IPS-18a (cell line): ENCODE measurements around the gene GBX1.

ENCODE experiments used
- H3K27ac ChIP-seq: one replicate; pipeline ENCODE4 v1.5.1; 2013; ENCODE audit warnings: low read length
- H3K27me3 ChIP-seq: one replicate; pipeline ENCODE4 v1.6.1; 2013; ENCODE audit warnings: mild to moderate bottlenecking, low read length; ENCODE audit not compliant: control insufficient read depth, insufficient read depth
- H3K36me3 ChIP-seq: one replicate; pipeline ENCODE4 v1.6.1; 2013; ENCODE audit warnings: low read depth, low read length; ENCODE audit not compliant: control insufficient read depth
- H3K4me1 ChIP-seq: one replicate; pipeline ENCODE4 v1.6.1; 2013; ENCODE audit warnings: low read depth, low read length; ENCODE audit not compliant: control insufficient read depth
- H3K4me3 ChIP-seq: one replicate; pipeline ENCODE4 v1.5.1; 2013; ENCODE audit warnings: low read length
- H3K9ac ChIP-seq: one replicate; pipeline ENCODE4 v1.6.1; 2013; ENCODE audit warnings: mild to moderate bottlenecking, low read length, moderate library complexity
- H3K9me3 ChIP-seq: one replicate; pipeline ENCODE4 v1.6.1; 2013; ENCODE audit warnings: low read depth, low read length; ENCODE audit not compliant: control insufficient read depth

The GBX1 gene

DNA sequence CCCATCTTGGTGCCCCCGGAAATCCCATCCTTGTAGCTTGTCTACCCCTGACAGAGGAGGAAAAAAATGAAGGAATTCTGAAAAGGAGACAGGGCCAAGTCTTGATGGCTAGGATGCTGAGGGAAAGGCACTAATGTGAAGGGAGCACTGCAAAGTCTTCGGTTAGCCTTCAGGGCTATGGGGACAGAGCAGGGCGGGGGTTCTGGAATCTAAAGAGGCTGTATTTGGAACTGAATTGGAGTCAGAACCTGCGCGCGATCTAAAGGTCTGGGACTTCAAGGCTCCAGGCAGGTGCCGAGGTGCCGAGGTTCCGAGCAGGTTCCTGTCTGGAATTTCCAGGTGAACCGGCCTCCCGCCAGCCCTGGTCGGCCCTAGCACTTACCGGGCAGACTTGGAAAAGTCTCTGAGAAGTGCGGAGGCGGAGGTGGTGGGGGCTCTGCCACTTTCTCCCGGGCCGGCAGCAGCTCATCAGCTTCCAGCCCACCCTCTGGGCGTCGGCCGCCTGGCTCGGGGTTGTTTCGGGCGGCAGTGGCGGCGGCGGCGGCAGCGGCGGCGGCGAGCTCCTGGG, 781 bp downstream of the GBX1 start:
- Histone ChIP-seq H3K27me3 (peaks cover 98% of the 10 kb centered on the region), H3K36me3 (no peaks in the 10 kb centered on the region), H3K4me1 (no peaks in the 10 kb centered on the region), H3K4me3 (peak overlapping the region; percentile 51), H3K27ac (no peak overlapping the region), H3K9me3 (no peaks in the 10 kb centered on the region), H3K9ac (no peak overlapping the region)

DNA sequence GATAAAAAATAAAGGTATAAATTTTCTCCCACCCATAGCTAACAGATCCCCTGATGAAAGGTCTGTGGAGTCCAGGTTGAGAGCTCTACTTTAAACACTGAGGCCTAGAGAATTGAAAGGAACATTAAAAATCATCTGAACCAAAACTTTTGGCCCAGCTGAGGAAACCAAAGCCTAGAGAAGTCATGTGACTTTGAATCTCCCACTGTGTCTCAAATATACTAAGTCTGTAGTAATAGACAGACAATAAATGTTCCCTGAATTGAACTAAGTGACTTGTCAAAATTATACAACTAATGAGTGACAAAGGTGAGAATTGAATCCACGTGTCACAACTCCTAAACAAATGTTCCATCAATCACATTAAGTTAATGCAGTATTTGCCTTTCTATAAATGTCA, 5.7 kb downstream of the GBX1 start:
- Histone ChIP-seq H3K4me1 (no peaks in the 10 kb centered on the region), H3K9me3 (no peaks in the 10 kb centered on the region), H3K4me3 (no peak overlapping the region), H3K9ac (no peak overlapping the region), H3K27ac (no peak overlapping the region), H3K27me3 (peaks cover 75% of the 10 kb centered on the region), H3K36me3 (no peaks in the 10 kb centered on the region)

DNA sequence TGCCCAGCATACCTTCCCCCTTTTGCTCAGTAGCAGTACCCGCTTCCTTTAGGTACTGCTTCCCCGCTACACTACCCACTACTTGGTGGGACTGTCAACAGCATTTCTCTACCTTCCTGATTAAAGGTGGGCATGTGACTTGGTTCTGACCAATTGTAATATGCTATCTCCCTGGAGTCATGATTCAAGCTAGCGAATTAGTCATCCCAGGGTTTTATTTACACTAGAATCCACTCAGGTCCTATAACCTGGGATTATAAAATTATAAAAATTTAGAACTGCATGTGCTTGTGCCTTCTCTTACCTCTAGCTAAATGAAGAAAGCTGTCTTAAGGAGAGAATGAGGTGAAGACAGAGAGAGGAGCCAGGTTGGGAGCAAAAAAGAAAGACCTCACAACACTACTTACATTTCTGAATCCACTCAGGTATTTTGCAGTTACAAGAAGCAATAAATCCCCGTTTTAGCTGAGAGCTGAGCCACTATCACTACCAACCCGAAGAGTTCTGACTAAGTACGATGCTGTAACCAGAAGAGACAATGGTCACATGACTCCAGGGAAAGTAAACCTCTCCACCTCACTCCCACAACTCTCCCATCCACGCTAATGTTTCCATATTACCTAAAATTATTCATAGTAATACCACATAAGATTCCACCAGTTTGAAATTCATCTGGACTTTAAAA, 9.7 kb downstream of the GBX1 start:
- Histone ChIP-seq H3K9me3 (no peaks in the 10 kb centered on the region), H3K27me3 (peaks cover 41% of the 10 kb centered on the region), H3K27ac (no peak overlapping the region), H3K4me1 (no peaks in the 10 kb centered on the region), H3K4me3 (no peak overlapping the region), H3K36me3 (no peaks in the 10 kb centered on the region), H3K9ac (no peak overlapping the region)

DNA sequence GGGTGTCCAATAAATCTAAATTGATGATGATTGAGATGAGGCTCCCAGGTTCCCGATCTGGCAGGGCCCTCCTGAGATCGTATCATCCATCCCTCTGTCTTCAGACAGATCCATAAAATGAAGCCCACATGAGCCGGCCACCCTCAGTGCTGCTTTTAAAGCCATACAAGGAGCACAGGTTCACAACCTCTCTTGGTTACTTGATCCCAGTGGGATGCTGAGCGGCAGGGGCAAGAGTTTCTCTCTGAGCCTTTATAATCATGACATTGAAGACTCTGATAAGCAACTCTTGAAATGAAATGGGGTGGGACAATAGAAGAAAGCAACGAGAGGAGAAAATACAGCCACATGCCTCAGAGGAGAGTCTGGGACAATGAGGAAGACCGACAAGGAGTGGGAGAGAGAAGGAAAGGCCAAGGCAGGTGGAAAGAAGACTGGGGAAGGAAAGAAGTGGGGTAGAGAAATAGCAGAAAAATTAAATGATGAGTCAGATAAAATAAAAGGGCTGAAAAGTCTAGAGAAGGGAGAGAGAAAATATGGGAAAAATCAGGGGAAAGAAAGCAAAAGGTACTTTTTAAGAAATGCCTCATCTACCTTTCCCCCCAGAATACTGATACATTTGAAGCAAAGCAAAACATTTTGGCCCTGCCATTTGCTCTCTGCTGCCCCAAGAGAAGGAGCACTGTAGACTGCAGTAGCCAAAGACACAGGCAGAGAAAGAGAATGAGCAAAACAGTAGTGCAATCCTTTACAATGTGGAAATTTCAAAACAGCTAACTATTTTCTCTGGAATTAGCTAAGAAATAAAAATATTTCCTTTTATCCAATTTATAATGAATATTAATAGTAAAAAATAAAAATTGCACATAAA, 14.6 kb downstream of the GBX1 start:
- no peaks in the 10 kb centered on the region for H3K36me3 ChIP-seq
- H3K27ac ChIP-seq = no peak overlapping the region
- no peak overlapping the region for H3K9ac ChIP-seq
- no peaks in the 10 kb centered on the region for H3K9me3 ChIP-seq
- H3K4me3 ChIP-seq = no peak overlapping the region
- peaks cover 31% of the 10 kb centered on the region for H3K27me3 ChIP-seq
- no peaks in the 10 kb centered on the region for H3K4me1 ChIP-seq

DNA sequence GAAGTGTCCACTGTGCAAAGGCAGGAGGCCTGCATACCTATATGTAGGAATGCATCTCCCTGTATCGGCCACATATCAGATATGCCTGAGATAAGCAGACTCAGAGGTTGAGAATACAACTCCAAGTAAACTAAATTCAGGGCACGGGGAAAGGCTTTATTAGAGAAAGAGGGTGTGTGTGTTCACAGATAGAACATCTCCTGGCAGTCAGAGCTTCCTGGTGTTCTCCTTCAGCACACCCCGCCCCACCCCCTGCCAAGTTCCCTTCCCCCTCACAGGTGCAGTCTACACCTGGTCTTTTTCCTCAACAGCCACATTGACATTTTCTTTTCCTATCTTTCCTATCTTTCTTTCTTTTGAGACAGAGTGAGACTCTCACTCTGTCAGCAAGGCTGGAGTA, 17.1 kb downstream of the GBX1 start:
- no peak overlapping the region for H3K9ac ChIP-seq
- no peak overlapping the region for H3K4me3 ChIP-seq
- no peaks in the 10 kb centered on the region for H3K4me1 ChIP-seq
- H3K9me3 ChIP-seq = no peaks in the 10 kb centered on the region
- peaks cover 26% of the 10 kb centered on the region for H3K27me3 ChIP-seq
- H3K36me3 ChIP-seq = no peaks in the 10 kb centered on the region
- no peak overlapping the region for H3K27ac ChIP-seq

DNA sequence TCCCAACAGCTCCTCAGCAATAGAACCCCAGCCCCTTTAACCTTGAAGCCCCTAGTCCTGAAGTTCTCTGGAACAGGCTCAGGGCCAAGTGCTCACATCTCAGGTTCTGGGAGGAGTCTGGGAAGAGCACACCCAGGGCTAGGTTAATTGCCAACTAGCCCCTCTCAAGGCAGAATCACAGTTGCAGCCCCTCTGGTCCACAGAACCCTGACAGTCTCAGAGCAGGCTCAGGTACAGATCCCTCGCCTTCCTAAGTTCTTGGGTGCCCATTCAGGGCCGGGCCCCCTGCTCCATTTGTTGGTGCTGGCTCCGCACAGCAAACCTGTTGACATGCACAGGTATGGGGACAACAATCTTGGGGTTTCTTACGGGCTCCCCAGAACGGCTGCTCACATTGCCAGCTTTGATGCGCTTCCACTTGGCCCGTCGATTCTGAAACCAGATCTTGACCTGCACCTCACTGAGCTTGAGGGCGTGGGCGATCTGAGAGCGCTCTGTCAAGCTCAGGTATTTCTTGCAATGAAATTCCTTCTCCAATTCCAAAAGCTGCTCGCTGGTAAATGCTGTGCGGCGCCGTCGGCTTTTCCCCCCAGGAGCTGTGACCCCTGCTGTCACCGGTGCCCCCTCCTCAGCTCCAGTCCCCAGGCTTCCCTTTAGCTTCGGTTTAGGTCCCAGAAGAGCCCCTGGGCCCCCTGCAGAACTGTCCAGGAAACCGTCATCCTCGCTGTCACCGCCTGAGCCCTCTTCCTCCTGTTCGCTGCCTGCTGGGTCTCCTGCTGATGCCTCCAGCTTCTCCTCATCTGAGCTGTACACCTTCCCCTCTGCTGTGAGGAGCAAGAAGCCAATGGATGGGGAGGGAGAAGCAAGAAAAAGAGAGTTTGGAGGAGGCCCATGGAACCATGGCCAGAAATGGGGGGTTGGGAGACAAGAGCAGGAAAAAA, 18.9 kb downstream of the GBX1 start:
- Histone ChIP-seq H3K9me3 (no peaks in the 10 kb centered on the region), H3K4me1 (no peaks in the 10 kb centered on the region), H3K36me3 (no peaks in the 10 kb centered on the region), H3K4me3 (no peak overlapping the region), H3K27ac (no peak overlapping the region), H3K9ac (no peak overlapping the region), H3K27me3 (peaks cover 19% of the 10 kb centered on the region)

DNA sequence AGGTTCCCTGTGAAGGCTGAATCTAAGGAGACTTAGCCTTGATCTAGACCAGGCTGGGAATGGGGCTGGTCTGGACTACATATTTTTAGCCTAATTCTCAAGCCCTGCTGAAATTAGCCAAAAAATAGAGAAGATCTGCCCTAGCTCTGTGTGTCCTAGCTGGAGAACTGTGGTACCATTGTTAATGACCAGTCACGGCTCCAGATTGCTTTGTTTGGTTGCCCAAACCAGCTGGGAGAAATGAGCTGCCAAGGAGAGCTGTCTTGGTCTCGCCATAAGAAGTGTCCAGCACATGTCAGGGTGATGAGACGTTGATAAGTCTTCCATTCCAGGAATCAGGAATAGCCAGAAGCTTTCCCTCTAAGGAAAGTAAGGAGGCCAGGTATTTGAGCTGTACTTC, 20.7 kb downstream of the GBX1 start:
- Histone ChIP-seq H3K27ac (no peak overlapping the region), H3K27me3 (peaks cover 9% of the 10 kb centered on the region), H3K36me3 (no peaks in the 10 kb centered on the region), H3K9me3 (no peaks in the 10 kb centered on the region), H3K9ac (no peak overlapping the region), H3K4me1 (no peaks in the 10 kb centered on the region), H3K4me3 (no peak overlapping the region)

DNA sequence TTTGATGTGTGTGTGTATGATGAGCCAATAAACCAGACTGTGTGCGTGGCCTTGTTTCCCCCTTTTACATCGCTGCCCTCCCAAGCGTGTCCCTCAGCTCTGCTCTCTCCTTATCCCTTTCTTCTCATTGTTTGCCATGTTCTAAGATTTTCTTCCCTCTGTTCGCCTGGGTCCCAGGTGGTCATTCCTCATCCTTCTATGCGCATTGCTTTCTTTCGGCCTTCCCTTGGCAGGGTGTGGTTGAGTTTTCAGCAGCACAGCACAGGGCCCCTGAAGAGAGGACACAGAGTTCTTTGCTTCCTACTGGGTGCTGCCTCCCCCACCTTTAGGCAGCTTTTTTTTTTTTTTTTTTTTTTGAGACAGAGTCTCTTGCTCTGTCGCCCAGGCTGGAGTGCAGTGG, 23.1 kb downstream of the GBX1 start:
- Histone ChIP-seq H3K9ac (no peak overlapping the region), H3K4me3 (no peak overlapping the region), H3K4me1 (no peaks in the 10 kb centered on the region), H3K36me3 (no peaks in the 10 kb centered on the region), H3K27ac (no peak overlapping the region), H3K9me3 (no peaks in the 10 kb centered on the region), H3K27me3 (no peaks in the 10 kb centered on the region)

DNA sequence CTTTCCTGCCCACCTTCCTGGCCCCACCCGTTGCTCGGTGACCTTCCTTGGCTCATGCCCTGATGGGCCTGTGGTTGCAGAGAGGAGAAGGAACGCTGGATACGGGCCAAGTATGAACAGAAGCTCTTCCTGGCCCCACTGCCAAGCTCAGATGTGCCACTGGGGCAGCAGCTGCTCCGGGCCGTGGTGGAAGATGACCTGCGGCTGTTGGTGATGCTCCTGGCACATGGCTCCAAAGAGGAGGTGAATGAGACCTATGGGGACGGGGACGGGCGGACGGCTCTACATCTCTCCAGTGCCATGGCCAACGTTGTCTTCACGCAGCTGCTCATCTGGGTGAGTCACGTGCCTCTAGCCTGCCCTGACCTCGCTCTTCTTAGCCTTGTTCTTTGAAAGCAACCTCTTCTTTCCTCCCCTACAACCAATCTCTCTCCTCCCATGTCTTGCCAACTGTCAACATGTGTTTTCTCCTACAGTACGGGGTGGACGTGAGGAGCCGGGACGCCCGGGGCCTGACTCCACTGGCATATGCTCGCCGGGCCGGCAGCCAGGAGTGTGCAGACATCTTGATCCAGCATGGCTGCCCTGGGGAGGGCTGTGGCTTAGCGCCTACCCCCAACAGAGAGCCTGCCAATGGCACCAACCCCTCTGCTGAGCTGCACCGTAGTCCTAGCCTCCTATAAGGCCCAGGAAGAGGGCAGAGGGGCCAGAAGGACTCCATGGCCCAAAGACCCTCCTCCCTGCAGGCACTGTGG, 24.1 kb downstream of the GBX1 start:
- Histone ChIP-seq H3K4me1 (peaks cover 6% of the 10 kb centered on the region), H3K4me3 (no peak overlapping the region), H3K27ac (no peak overlapping the region), H3K27me3 (no peaks in the 10 kb centered on the region), H3K9me3 (no peaks in the 10 kb centered on the region), H3K36me3 (no peaks in the 10 kb centered on the region), H3K9ac (no peak overlapping the region)

DNA sequence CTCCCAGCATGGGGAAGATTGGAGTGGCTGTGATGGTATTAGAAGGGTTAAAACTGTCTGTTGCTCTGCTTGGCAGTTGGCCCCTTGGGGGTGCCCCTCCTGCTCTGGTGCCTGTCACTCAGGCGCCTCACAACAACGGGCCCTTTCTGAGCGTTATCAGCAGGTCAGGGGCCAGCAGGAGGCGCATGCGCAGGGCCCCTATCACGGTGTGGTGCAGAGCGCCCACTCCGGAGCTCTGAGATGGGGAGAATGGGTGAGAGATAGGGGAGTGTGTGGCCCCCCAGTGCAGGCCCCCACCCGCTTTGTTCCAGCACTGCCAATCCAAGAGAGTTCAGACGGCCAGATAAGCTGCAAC, 24.8 kb downstream of the GBX1 start:
- no peaks in the 10 kb centered on the region for H3K27me3 ChIP-seq
- H3K9me3 ChIP-seq = no peaks in the 10 kb centered on the region
- peaks cover 9% of the 10 kb centered on the region for H3K4me1 ChIP-seq
- H3K9ac ChIP-seq = no peak overlapping the region
- H3K36me3 ChIP-seq = no peaks in the 10 kb centered on the region
- no peak overlapping the region for H3K27ac ChIP-seq
- no peak overlapping the region for H3K4me3 ChIP-seq
